DMS53 treated with DMSO at 0.1 percent for 48 hours (cell line): Measurements from ENCODE around the gene INS.

Source experiments
- DNase-seq: peaks from one replicate; lab custom pipeline; 2025; ENCODE audit not compliant: unreplicated experiment; lab: John Stamatoyannopoulos, UW

Gene INS

GRCh38 chr11:2121227-2122130, 39.5 kb downstream of the INS start:
- no peak for DNase-seq

GRCh38 chr11:2120359-2121100, 40.5 kb downstream of the INS start:
- no peak for DNase-seq

GRCh38 chr11:2118677-2119076, 42.3 kb downstream of the INS start:
- DNase-seq = no peak

GRCh38 chr11:2116680-2117079, 44.3 kb downstream of the INS start:
- DNase-seq = no peak

GRCh38 chr11:2115308-2115707, 45.7 kb downstream of the INS start:
- DNase-seq = no peak

- DNase-seq = no peak
Observed at GRCh38 chr11:2114430-2115241, 46.4 kb downstream of the INS start.

GRCh38 chr11:2113776-2114175, 47.2 kb downstream of the INS start:
- no peak for DNase-seq

- no peak for DNase-seq
Observed at GRCh38 chr11:2110521-2110920, 50.5 kb downstream of the INS start.
